ENCODE measurements around the gene BEND6. TPM values are rescaled to one million over a fixed set of nuclear protein-coding genes. Genes with fewer than 3 reads are reported as not detected.
"Not testable (repeated sequence)": the region's sequence is repeated elsewhere in the genome, so short reads cannot be mapped to it uniquely, and the experiment has no call there.

The BEND6 gene
- polyA plus RNA-seq, 3 donors = 4.6 to 5.7 (median 5.2) TPM

GRCh38 chr6:56962441-56962840, 7.5 kb downstream of the BEND6 start:
- DNase-seq (ENCODE audit: extremely low read depth in 1 of 11, low read depth in 9 of 11, low spot score in 4 of 11) = no peak

DNA sequence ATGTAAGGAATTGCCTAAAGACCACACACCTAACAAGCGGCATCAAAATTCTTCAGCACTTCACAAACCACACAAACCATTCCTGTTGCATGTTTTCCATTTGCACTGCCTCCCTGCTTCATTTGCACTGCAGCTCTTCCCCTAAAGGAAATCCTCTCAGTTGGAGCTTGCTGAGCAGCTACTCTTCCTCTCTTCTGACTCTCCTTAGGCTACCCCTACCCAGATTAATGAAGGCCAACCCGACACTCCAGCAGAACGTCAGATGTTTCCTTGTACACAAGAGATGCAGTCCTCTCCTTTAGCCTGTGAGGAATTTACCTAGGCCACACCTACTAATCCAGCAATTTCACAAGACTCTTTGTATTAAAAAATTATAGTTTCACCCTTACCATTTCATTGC, 8.1 kb downstream of the BEND6 start:
- no peak for DNase-seq (ENCODE audit: extremely low read depth in 1 of 11, low read depth in 9 of 11, low spot score in 4 of 11)

- DNase-seq (ENCODE audit: extremely low read depth in 1 of 11, low read depth in 9 of 11, low spot score in 4 of 11) = no peak
These were observed 8.9 kb downstream of the BEND6 start for GRCh38 chr6:56963793-56964192.

- no peak for DNase-seq (ENCODE audit: extremely low read depth in 1 of 11, low read depth in 9 of 11, low spot score in 4 of 11)
These were observed 10.2 kb downstream of the BEND6 start for GRCh38 chr6:56965126-56965525.

DNA sequence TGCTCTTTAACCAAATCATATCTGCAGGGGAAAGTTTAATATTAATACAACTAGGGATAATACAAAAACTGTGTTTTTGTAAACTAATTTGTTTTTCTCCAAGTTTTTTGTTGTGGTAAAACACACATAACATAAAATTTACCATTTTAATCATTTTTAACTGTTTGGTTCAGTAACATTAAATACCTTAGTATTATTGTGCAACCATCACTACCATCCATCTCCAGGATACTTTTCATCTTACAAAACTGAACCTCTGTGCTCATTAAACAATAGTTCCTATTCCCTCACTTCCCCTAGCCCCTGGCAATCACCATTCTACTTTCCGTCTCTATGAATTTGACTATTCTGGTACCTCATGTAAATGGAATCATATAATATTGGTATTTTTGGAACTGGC, 15.9 kb downstream of the BEND6 start:
- no peak for DNase-seq (ENCODE audit: extremely low read depth in 1 of 11, low read depth in 9 of 11, low spot score in 4 of 11)

DNA sequence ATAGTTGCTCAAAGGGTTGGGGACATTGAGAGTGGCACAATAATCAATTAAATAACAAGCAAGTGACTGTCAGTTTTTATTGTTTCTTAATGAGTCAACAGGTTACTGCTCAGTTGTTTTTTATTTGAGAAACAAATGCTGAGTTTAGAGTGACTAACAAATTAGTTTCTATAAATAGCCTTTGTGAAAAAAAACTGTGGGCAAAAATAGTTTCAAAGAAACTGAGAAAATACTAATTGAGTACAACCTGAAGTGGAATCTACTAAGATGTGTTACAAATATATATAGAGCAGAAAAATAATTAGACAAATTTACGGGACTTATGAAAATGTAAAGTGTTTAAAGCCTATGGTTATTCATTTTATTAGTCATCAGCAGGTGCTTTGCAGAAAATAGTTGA, 22.3 kb downstream of the BEND6 start:
- no peak for DNase-seq (ENCODE audit: extremely low read depth in 1 of 11, low read depth in 9 of 11, low spot score in 4 of 11)

GRCh38 chr6:56978530-56978929, 23.6 kb downstream of the BEND6 start:
- no peak for DNase-seq (ENCODE audit: extremely low read depth in 1 of 11, low read depth in 9 of 11, low spot score in 4 of 11)

DNA sequence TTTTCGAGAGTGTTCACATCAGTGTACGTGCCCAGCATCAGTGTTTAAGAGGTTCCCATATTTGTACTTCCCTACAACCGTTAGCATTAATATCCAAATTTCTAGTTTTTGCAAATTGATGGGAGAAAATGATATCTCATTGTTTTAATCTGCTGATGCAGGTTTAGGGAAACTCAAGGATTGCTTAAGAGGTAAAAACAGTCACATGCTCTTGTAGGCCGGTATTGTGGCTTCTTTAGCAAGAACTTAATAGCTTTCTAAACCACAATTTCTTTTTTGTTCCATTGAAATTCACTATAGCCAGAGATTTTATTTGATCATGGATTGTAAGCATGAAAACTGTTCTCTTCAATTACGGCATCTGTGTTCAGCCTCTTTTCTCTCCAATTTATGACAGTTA, 29.5 kb downstream of the BEND6 start:
- no peak for DNase-seq (ENCODE audit: extremely low read depth in 1 of 11, low read depth in 9 of 11, low spot score in 4 of 11)

DNA sequence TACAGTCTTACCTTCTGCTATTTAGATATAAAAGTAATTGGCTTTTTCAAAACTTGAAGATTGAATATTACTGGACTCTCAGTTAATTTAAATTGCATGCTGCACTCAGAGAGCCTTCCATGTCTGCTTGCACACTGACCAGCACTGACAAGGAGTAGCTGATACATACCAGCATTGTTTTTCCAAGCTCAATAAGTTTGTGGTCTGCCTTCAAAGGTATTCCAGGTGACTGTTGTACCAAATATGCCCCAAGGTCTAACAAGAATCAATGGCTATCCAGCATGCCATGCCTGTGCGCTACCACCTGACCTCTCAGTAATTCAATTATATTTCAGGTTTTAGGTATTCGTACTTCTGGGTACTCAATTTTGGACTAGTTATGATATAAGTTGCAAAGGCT, 30.0 kb downstream of the BEND6 start:
- no peak for DNase-seq (ENCODE audit: extremely low read depth in 1 of 11, low read depth in 9 of 11, low spot score in 4 of 11)

GRCh38 chr6:56986611-56987010, 31.7 kb downstream of the BEND6 start:
- no peak for DNase-seq (ENCODE audit: extremely low read depth in 1 of 11, low read depth in 9 of 11, low spot score in 4 of 11)

- no peak for DNase-seq (ENCODE audit: extremely low read depth in 1 of 11, low read depth in 9 of 11, low spot score in 4 of 11)
These were observed 33.2 kb downstream of the BEND6 start for GRCh38 chr6:56988145-56988544.

GRCh38 chr6:56992036-56992435, 37.1 kb downstream of the BEND6 start:
- DNase-seq (ENCODE audit: extremely low read depth in 1 of 11, low read depth in 9 of 11, low spot score in 4 of 11) = no peak

DNA sequence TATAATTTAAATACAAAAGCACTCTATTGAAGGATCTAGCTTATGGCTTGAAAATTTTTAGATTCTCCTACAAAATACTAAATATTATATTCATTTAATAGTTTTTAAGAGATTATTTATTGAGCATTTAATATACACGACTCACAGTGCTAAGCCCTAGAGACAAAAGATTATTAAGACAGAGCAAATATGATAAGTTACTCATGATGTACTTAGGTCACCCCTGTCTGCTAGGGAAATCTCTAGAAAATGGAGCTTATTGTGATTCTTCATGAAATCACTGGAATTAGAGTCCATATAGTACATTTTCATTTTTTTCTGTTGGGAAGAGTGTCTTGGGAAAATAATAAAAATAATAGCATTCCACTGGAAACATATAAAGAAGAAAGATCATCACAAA, 37.8 kb downstream of the BEND6 start:
- DNase-seq (ENCODE audit: extremely low read depth in 1 of 11, low read depth in 9 of 11, low spot score in 4 of 11) = no peak

DNA sequence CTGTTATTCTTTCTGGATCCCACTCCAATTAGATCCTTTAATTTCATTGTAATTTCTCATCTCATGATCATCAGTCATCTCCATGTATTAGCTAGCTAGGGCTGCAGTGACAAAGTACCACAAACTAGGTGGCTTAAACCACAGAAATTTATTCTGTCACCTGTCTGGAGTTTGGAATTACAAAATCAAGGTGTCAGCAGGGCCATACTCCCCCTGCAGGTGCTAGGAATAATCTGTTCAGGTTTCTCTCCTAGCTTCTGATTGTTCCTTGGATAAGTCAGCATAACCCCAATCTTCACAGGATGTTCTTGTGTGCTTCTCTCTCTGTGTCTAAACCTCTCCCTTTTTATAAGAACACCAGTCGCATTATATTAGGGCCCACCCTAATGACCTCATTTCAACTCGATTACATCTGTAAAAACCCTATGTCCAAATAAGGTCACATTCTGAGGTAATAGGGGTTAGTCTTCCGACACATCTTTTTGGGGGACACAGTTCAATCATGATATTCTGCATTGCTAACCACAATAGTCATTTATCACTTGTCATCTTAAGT, 40.5 kb downstream of the BEND6 start:
- no peak for DNase-seq (ENCODE audit: extremely low read depth in 1 of 11, low read depth in 9 of 11, low spot score in 4 of 11)

GRCh38 chr6:56996401-56996800, 41.5 kb downstream of the BEND6 start:
- DNase-seq (ENCODE audit: extremely low read depth in 1 of 11, low read depth in 9 of 11, low spot score in 4 of 11) = no peak

DNA sequence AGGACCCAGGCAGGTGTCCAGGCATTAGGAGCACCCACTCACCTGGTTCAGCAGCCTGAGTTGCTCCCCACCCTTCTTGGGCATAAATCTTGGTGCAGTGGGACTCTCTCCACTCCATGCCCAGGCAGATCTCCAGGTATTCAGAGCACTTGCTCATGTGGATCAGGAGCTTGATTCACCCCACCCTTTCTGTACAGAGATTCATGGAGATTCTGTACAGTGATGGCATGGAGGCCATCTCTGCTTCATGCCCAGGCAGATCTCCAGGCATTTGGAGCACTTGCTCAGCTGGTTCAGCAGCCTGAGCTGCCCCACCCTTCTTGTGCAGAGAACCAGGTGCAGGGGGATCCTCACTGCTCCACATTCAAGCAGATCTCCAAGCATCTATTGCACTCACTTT, 44.1 kb downstream of the BEND6 start:
- DNase-seq (ENCODE audit: extremely low read depth in 1 of 11, low read depth in 9 of 11, low spot score in 4 of 11) = no peak

- DNase-seq (ENCODE audit: extremely low read depth in 1 of 11, low read depth in 9 of 11, low spot score in 4 of 11) = not testable (repeated sequence)
These were observed 44.8 kb downstream of the BEND6 start for GRCh38 chr6:56999748-57000147.

DNA sequence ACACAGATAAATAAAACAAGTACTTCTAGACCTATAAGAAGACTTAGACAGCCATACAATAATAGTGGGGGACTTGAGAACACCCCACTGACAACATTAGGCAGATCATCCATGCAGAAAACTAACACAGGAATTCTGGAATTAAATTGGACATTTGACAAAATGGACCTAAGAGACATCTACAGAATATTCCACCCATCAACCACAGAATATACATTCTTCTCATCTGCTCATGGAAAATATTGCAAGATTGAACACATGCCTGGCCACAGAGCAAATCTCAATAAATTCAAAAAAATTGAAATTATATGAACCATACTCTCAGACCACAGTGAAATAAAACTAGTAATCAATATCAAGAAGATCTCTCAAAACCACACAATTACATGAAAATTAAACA, 47.3 kb downstream of the BEND6 start:
- no peak for DNase-seq (ENCODE audit: extremely low read depth in 1 of 11, low read depth in 9 of 11, low spot score in 4 of 11)

- no peak for DNase-seq (ENCODE audit: extremely low read depth in 1 of 11, low read depth in 9 of 11, low spot score in 4 of 11)
These were observed 49.4 kb downstream of the BEND6 start for GRCh38 chr6:57004292-57004691.

DNA sequence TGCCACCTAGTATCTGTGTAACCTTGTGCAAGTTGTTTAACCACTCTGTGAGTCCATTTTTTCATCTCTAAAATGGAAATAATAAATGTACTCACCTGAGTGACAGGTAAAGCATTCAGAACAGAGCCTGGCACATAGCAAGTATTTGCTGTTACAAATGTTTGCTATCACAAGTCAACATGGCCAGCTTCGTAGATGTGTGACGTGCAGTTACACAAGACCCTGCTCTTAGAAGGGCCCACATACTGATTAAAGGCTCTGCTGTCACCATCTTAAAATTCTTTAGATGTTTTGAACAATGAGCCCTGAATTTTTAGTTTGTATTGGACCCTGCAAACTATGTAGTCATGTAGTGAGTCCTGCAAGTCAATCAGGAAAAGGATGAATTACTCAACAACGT, 51.2 kb downstream of the BEND6 start:
- DNase-seq (ENCODE audit: extremely low read depth in 1 of 11, low read depth in 9 of 11, low spot score in 4 of 11) = no peak

DNA sequence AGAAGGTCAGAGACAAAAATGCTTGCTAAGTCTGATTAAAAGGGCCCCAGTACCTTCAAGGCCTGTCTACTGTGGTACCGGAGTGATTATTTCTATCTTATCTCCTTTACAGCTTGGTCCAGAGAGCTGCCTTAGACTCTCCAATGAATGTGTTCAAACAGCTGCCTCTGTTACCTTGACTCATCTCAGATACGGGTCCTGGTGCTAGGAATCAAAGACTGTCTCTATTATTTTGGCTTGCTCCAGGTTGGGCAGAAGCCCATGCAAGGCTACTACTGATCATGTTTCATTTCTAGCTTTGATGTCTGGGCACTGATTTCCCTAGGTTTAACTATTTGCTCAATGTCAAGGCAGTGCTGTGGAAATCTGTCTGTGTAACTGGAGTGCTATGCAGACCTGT, 53.2 kb downstream of the BEND6 start:
- DNase-seq (ENCODE audit: extremely low read depth in 1 of 11, low read depth in 9 of 11, low spot score in 4 of 11) = not testable (repeated sequence)

DNA sequence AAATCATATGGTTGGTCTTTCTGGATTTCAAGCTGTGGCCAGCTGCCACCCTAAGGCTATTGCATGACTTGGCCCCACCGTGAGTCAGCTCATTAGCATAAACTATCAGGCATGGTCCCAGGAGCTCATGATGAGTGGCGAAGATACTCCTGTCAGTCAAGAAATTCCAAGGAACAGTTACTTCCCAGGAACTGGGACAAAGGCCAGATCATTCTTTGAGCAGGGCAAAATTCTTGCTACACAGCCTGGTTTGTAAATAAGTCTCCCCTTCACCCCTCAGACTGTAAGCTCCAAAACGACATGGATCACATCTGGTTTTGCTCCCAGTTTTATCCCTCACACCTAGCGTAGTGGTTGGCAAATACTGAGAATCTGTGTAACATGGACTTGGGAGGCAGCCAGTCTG, 58.6 kb downstream of the BEND6 start:
- no peak for DNase-seq (ENCODE audit: extremely low read depth in 1 of 11, low read depth in 9 of 11, low spot score in 4 of 11)

Measured in renal cortex interstitium (tissue), 11 donors.